H9 (cell line): Measurements from ENCODE around the gene NKX1-2. TPM values are rescaled to one million over a fixed set of nuclear protein-coding genes. Genes with fewer than 3 reads are reported as not detected.

ENCODE experiments used
- DNase-seq: peaks from one replicate; pipeline ENCODE4 v3.0.0-alpha.2; 2017
- H2AFZ ChIP-seq: one replicate; pipeline ENCODE4 v1.6.1; 2013; ENCODE audit warnings: mild to moderate bottlenecking, low read length, control low read depth, moderate library complexity
- H2AK5ac ChIP-seq: 2 replicates; pipeline ENCODE4 v1.6.1; 2013; ENCODE audit warnings: low read length, control low read depth, mixed read lengths; ENCODE audit not compliant: insufficient read length
- H2BK120ac ChIP-seq: one replicate; pipeline ENCODE4 v1.6.1; 2013; ENCODE audit warnings: low read depth, mild to moderate bottlenecking, low read length, control low read depth, inconsistent platforms; ENCODE audit not compliant: poor library complexity, severe bottlenecking
- H2BK12ac ChIP-seq: 2 replicates; pipeline ENCODE4 v1.6.1; 2013; ENCODE audit warnings: low read length, control low read depth, mixed read lengths, low read depth; ENCODE audit not compliant: insufficient read length
- H2BK15ac ChIP-seq: 2 replicates; pipeline ENCODE4 v1.6.1; 2013; ENCODE audit warnings: low read depth, low read length, control low read depth
- H2BK20ac ChIP-seq: one replicate; pipeline ENCODE4 v1.6.1; 2013; ENCODE audit warnings: low read depth, mild to moderate bottlenecking, low read length, control low read depth, inconsistent platforms; ENCODE audit not compliant: poor library complexity, severe bottlenecking
- H2BK5ac ChIP-seq: 2 replicates; pipeline ENCODE4 v1.6.1; 2013; ENCODE audit warnings: low read length, control low read depth, mixed read lengths; ENCODE audit not compliant: insufficient read length
- H3K14ac ChIP-seq: 2 replicates; pipeline ENCODE4 v1.6.1; 2013; ENCODE audit warnings: low read length, control low read depth; ENCODE audit not compliant: insufficient read depth
- H3K18ac ChIP-seq: 2 replicates; pipeline ENCODE4 v1.6.1; 2013; ENCODE audit warnings: low read depth, mild to moderate bottlenecking, mixed read lengths, low read length, control low read depth; ENCODE audit not compliant: insufficient read length
- H3K23ac ChIP-seq: 2 replicates; pipeline ENCODE4 v1.6.1; 2013; ENCODE audit warnings: low read length, control low read depth, mixed read lengths, low read depth; ENCODE audit not compliant: insufficient read length
- H3K23me2 ChIP-seq: 2 replicates; pipeline ENCODE4 v1.6.1; 2013; ENCODE audit warnings: low read depth, mild to moderate bottlenecking, mixed read lengths, low read length, control low read depth; ENCODE audit not compliant: insufficient read length, poor library complexity, severe bottlenecking
- H3K27ac ChIP-seq: 2 replicates; pipeline ENCODE4 v1.5.1; 2013; ENCODE audit warnings: low read length, control low read depth, mixed read lengths, low read depth; ENCODE audit not compliant: insufficient read length
- H3K27me3 ChIP-seq: 2 replicates; pipeline ENCODE4 v1.6.1; 2013; ENCODE audit warnings: low read length, control low read depth, inconsistent platforms; ENCODE audit not compliant: insufficient read depth
- H3K4ac ChIP-seq: 2 replicates; pipeline ENCODE4 v1.6.1; 2013; ENCODE audit warnings: low read depth, mild to moderate bottlenecking, control low read depth, inconsistent platforms, low read length, moderate library complexity
- H3K4me1 ChIP-seq: 2 replicates; pipeline ENCODE4 v1.6.1; 2013; ENCODE audit warnings: low read length, control low read depth, inconsistent platforms; ENCODE audit not compliant: insufficient read depth
- H3K4me2 ChIP-seq: 2 replicates; pipeline ENCODE4 v1.6.1; 2013; ENCODE audit warnings: low read length, control low read depth, mixed read lengths; ENCODE audit not compliant: insufficient read length, insufficient read depth
- H3K56ac ChIP-seq: 2 replicates; pipeline ENCODE4 v1.6.1; 2013; ENCODE audit warnings: low read depth, mild to moderate bottlenecking, mixed read lengths, low read length, control low read depth; ENCODE audit not compliant: insufficient read length
- H3K79me1 ChIP-seq: 2 replicates; pipeline ENCODE4 v1.6.1; 2013; ENCODE audit warnings: low read depth, mild to moderate bottlenecking, moderate library complexity, low read length, control low read depth, inconsistent platforms; ENCODE audit not compliant: insufficient read depth, poor library complexity, severe bottlenecking
- H3K79me2 ChIP-seq: 2 replicates; pipeline ENCODE4 v1.6.1; 2013; ENCODE audit warnings: low read length, control low read depth, inconsistent platforms; ENCODE audit not compliant: insufficient read depth
- H3K9ac ChIP-seq: 2 replicates; pipeline ENCODE4 v1.6.1; 2013; ENCODE audit warnings: low read length, control low read depth, mixed read lengths; ENCODE audit not compliant: insufficient read length; ENCODE audit errors: extremely low read depth
- H3K9me3 ChIP-seq: one replicate; pipeline ENCODE4 v1.6.1; 2013; ENCODE audit warnings: low read depth, low read length, inconsistent platforms; ENCODE audit not compliant: control insufficient read depth
- H3T11ph ChIP-seq: one replicate; pipeline ENCODE4 v1.6.1; 2013; ENCODE audit warnings: mild to moderate bottlenecking, low read length, control low read depth, inconsistent platforms
- H4K20me1 ChIP-seq: one replicate; pipeline ENCODE4 v1.6.1; 2013; ENCODE audit not compliant: control insufficient read depth, insufficient read length, insufficient read depth
- H4K5ac ChIP-seq: 2 replicates; pipeline ENCODE4 v1.6.1; 2013; ENCODE audit warnings: low read depth, mild to moderate bottlenecking, mixed read lengths, low read length, control low read depth; ENCODE audit not compliant: insufficient read length
- H4K8ac ChIP-seq: replicated peaks from 2 replicates; pipeline ENCODE4 v1.6.1; 2013; ENCODE audit warnings: low read length, control low read depth, mixed read lengths, low read depth; ENCODE audit not compliant: insufficient read length
- H4K91ac ChIP-seq: 2 replicates; pipeline ENCODE4 v1.6.1; 2013; ENCODE audit warnings: low read depth, mild to moderate bottlenecking, moderate library complexity, mixed read lengths, low read length, control low read depth; ENCODE audit not compliant: insufficient read length
- H3K27ac Mint-ChIP-seq, 3 experiments: 2 replicates in 2 of 3; 3 replicates in 1 of 3; pipeline ENCODE4 v1.8.0; 2020 to 2021; ENCODE audit warnings: mixed read lengths in 3 of 3, mild to moderate bottlenecking in 1 of 3, moderate library complexity in 1 of 3
- H3K27me3 Mint-ChIP-seq: 2 replicates; pipeline ENCODE4 v1.8.0; 2021; ENCODE audit warnings: low read depth, mild to moderate bottlenecking, moderate library complexity, mixed read lengths
- H3K36me3 Mint-ChIP-seq, 3 experiments: 2 replicates in 2 of 3; 3 replicates in 1 of 3; pipeline ENCODE4 v1.8.0; 2020 to 2021; ENCODE audit warnings: low read depth in 3 of 3, mixed read lengths in 3 of 3; ENCODE audit not compliant: insufficient read depth in 1 of 3
- H3K4me1 Mint-ChIP-seq, 2 experiments: 2 replicates each; pipeline ENCODE4 v1.8.0; 2020; ENCODE audit warnings: mixed read lengths in 2 of 2
- H3K4me3 Mint-ChIP-seq, 2 experiments: 2 replicates in 1 of 2; 3 replicates in 1 of 2; pipeline ENCODE4 v1.8.0; 2020 to 2021; ENCODE audit warnings: mild to moderate bottlenecking in 2 of 2, mixed read lengths in 2 of 2, moderate library complexity in 1 of 2
- H3K9me3 Mint-ChIP-seq, 2 experiments: 2 replicates in 1 of 2; 3 replicates in 1 of 2; pipeline ENCODE4 v1.8.0; 2020; ENCODE audit warnings: mild to moderate bottlenecking in 2 of 2, mixed read lengths in 2 of 2, moderate library complexity in 1 of 2
- WGBS: extraction: QIAGEN DNeasy Blood & Tissue Kit; methylation state at CpG from one replicate; pipeline ENCODE4 v1.1.7; 2013; ENCODE audit warnings: missing lambda C conversion rate, low lambda C conversion rate, mixed read lengths; ENCODE audit not compliant: insufficient read length; ENCODE audit errors: extremely low coverage; 5-methylcytosine and 5-hydroxymethylcytosine counted together
- total RNA-seq: library from RNA; stranded (reverse); gene quantifications from 2 replicates; pipeline ENCODE4 v1.2.1, GENCODE V29; 2021
- TF ChIP-seq, protein P1 (sequence below): fragments of 200-600 bp; sonication (generic); conservative IDR thresholded peaks from 3 replicates; pipeline ENCODE4 v1.8.0; 2021; ENCODE audit warnings: antibody characterized with exemption, mild to moderate bottlenecking

The NKX1-2 gene
- total RNA-seq, 1 experiment from 2014 or later: 15.3 TPM

DNA sequence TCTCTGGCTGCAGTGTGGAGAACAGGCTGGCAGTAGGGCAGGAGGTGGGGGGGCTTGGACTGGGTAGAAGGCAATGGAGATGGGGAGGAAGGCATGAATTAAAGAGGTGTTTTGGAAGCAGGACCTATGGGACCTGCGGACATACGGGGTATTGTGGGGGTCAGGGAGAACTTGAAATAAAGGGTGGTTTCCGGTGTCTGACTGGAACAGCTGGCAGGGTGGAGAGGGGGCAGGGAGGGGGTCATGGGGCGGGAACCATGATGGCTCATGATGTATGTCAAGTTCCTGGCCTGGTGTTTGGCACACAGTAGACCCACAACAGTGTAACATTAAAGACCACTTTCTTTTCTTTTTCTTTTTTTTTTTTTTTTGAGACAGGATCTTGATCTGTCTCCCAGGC, 17.3 kb upstream of the NKX1-2 start:
- Histone ChIP-seq H3K9ac (no peak overlapping the region), H3K56ac (no peak overlapping the region), H3K4ac (no peak overlapping the region), H2AK5ac (no peak overlapping the region), H2BK20ac (no peak overlapping the region), H4K5ac (no peak overlapping the region), H3K14ac (no peak overlapping the region), H4K91ac (no peak overlapping the region), H4K8ac (no peak overlapping the region), H4K20me1 (peaks cover 3% of the 10 kb centered on the region), H3K79me1 (no peaks in the 10 kb centered on the region), H3K79me2 (no peaks in the 10 kb centered on the region), H3K4me1 (peaks cover 17% of the 10 kb centered on the region; the same call in 1 of the 2 replicates), H3K23ac (no peak overlapping the region), H2BK120ac (no peak overlapping the region), H3K18ac (no peak overlapping the region), H3T11ph (no peak overlapping the region), H2BK12ac (no peak overlapping the region), H3K27ac (no peak overlapping the region), H3K23me2 (no peaks in the 10 kb centered on the region), H2BK15ac (no peak overlapping the region), H2AFZ (no peak overlapping the region), H2BK5ac (no peak overlapping the region), H3K4me2 (no peak overlapping the region), H3K27me3 (no peaks in the 10 kb centered on the region), H3K9me3 (no peaks in the 10 kb centered on the region)
- TF ChIP-seq, protein P1, sequence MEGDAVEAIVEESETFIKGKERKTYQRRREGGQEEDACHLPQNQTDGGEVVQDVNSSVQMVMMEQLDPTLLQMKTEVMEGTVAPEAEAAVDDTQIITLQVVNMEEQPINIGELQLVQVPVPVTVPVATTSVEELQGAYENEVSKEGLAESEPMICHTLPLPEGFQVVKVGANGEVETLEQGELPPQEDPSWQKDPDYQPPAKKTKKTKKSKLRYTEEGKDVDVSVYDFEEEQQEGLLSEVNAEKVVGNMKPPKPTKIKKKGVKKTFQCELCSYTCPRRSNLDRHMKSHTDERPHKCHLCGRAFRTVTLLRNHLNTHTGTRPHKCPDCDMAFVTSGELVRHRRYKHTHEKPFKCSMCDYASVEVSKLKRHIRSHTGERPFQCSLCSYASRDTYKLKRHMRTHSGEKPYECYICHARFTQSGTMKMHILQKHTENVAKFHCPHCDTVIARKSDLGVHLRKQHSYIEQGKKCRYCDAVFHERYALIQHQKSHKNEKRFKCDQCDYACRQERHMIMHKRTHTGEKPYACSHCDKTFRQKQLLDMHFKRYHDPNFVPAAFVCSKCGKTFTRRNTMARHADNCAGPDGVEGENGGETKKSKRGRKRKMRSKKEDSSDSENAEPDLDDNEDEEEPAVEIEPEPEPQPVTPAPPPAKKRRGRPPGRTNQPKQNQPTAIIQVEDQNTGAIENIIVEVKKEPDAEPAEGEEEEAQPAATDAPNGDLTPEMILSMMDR: no peak
- Mint-ChIP-seq H3K27me3 (peaks cover 9% of the 10 kb centered on the region), H3K36me3 (peaks cover 2 to 5% (median 5%) of the 10 kb centered on the region in 3 experiments; a peak in 6 of 7 replicates), H3K4me1 (peaks cover 57 to 63% of the 10 kb centered on the region in 2 experiments), H3K4me3 (peak overlapping the region in 1 of 2 experiments; percentile 67; a peak in 2 of 5 replicates), H3K27ac (peak overlapping the region in 1 of 3 experiments; percentile 93; a peak in 2 of 7 replicates), H3K9me3 (no peaks in the 10 kb centered on the region)
- DNase-seq: no peak
- no CpG with 5 or more reads among the region's 4 CpGs for WGBS
